Measurements from ENCODE around the gene MTNR1B.

- TF ChIP-seq POLR2A (IDR thresholded peaks at IDR 0.05) (no peak), CTCF (IDR thresholded peaks at IDR 0.05) (no peak)
These were observed 2.3 kb upstream of the MTNR1B start for GRCh38 chr11:92967178-92967577.
